HG03095 (cell line): ENCODE measurements around the gene AP4E1.
"Not testable (repeated sequence)": the region's sequence is repeated elsewhere in the genome, so short reads cannot be mapped to it uniquely, and the experiment has no call there.

Experiments
- ATAC-seq: cut with Tn5 transposase; IDR thresholded peaks from one replicate; pipeline ENCODE4 v1.9.1; 2021; ENCODE audit warnings: moderate library complexity; ENCODE audit not compliant: unreplicated experiment

Gene AP4E1

DNA sequence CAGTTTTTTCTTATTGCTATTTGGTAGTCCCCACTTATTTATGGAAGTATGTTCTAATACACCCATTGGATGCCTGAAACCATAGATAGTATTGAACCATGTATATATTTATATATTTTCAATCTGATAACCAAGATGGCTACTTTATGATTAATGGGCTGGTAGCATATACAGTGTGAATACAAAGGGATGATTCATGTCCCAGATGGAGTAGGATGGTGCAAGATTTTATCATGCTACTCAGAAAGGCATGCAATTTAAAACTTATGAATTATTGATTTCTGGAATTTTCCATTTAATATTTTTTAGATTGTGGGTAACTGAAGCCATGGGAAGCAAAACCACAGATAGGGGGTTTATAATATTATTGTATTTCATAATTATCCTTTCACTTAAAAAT is 35.2 kb downstream of the AP4E1 start:
- no peak for ATAC-seq

GRCh38 chr15:50944672-50945071 is 36.2 kb downstream of the AP4E1 start:
- ATAC-seq: no peak

GRCh38 chr15:50945725-50946124 is 37.2 kb downstream of the AP4E1 start:
- ATAC-seq: no peak

GRCh38 chr15:50950745-50951144 is 42.3 kb downstream of the AP4E1 start:
- ATAC-seq: not testable (repeated sequence)

- ATAC-seq: no peak
Measured at GRCh38 chr15:50953302-50953701, 44.8 kb downstream of the AP4E1 start.

GRCh38 chr15:50954837-50955236 is 46.4 kb downstream of the AP4E1 start:
- ATAC-seq: not testable (repeated sequence)

DNA sequence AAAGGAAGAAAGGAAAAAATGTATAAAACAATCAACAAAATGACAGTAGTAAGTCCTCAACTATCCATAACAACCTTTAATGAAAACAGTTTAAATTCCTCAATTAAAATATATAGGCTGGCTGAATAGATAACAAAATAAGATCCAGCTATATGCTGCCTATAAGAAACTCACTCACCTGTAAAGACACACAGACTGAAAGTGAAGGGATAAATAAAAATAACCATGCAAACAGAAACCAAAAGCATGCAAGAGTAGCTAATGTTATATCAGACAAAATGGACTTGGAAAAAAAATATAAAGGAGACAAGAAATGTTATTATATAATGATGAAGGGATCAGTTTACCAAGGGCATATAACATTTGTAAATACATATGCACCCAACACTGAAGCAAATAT is 51.2 kb downstream of the AP4E1 start:
- no peak for ATAC-seq

DNA sequence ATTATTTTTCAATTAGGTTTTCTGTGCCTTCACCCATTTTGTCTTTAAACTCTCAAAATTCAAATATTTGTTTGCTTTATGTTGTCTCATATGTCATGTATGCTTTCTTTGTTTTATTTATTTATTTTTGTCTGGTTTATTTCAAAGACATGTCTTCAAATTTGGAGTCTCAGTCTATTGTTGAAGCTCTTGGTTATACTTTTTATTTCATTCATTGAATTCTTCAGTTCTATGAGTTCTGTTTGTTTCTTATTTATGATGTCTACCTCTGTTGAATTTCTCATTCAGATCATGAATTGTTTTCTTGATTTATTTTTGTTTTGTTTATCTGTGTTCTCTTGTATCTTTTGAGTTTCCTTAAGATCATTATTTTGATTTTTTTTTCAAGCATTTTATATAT is 55.6 kb downstream of the AP4E1 start:
- ATAC-seq: no peak

- no peak for ATAC-seq
Measured at GRCh38 chr15:50968353-50968752, 59.9 kb downstream of the AP4E1 start.

DNA sequence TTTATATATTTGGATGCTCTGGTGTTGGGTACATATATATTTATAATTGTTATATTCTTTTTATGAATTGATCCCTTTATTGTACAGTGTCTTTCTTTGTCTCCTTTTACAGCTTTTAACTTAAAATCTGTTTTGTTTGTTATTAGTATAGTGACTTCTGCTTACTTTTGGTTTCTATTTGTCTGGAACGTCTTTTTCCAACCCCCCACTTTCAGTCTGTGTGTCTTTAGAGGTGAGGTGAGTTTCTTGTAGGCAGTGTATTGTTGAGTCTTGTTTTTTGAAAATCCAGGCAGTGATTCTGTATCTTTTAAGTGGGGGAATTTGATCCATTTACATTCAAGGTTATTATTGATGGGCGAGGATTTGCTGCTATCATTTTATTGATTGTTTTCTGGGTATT is 62.0 kb downstream of the AP4E1 start:
- no peak for ATAC-seq

- ATAC-seq: no peak
Measured at GRCh38 chr15:50971115-50971514, 62.6 kb downstream of the AP4E1 start.

DNA sequence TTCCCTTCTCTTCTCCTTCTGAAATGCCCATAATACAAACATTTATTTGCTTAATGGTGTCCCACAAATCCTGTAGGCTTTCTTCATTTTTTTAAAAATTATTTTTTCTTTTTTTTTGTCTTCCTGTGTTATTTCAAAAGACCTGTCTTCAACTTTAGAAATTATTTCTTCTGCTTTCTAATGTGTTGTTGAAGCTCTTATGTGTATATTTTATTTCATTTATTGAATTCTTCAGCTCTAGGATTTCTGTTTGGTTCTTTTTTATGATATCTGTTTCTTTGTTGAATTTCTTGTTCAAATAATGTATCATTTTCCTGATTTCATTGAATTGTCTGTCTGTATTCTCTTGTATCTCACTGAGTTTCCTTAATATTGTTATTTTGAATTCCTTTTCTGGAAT is 63.1 kb downstream of the AP4E1 start:
- ATAC-seq: no peak

GRCh38 chr15:50973605-50974004 is 65.1 kb downstream of the AP4E1 start:
- ATAC-seq: no peak

GRCh38 chr15:50977162-50977561 is 68.7 kb downstream of the AP4E1 start:
- no peak for ATAC-seq

- no peak for ATAC-seq
Measured at GRCh38 chr15:50978580-50978979, 70.1 kb downstream of the AP4E1 start.

DNA sequence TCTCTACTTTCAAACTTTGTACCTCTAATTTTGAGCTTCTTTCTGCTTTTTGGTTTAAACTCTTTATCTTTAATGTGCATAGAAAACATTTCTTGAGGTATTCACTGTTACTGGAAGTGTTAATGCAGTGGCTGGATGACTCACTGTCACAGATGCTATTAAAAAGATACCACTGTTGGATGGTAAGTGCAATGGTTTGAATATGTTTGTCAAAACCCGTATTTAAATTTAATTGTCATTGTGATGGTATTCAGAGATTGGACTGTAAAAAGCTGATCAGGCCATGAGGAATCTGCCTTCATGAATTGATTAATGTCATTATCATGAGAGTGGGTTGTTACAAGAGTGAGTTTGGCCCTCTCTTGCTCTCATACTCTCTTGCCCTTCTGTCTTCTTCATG is 70.6 kb downstream of the AP4E1 start:
- no peak for ATAC-seq

GRCh38 chr15:50993598-50993997 is 85.1 kb downstream of the AP4E1 start:
- no peak for ATAC-seq

GRCh38 chr15:50996641-50997040 is 88.2 kb downstream of the AP4E1 start:
- ATAC-seq: no peak

DNA sequence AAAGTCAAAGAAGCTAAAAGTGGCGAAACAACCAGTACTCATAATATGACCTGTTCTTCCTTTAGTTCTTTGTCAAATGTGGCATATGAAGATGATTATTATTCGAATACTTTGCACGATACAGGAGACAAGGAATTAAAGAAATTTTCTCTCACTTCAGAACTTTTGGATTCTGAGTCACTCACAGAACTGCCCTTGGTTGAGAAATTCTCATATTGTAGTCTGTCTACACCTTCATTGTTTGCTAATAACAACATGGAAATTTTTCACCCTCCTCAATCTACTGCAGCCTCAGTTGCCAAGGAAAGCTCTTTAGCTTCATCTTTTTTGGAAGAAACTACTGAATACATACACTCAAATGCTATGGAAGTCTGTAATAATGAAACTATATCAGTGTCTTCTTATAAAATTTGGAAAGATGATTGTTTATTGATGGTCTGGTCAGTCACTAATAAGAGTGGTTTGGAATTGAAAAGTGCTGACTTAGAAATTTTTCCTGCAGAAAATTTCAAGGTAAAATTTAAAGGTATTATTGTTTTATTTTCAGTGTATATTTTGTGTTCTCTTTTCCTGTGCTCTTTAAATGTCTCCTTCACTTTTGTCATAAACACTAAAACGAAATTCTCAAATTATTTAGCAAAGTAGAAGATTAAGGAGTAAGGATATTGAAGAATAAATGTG is 89.0 kb downstream of the AP4E1 start:
- ATAC-seq: no peak

GRCh38 chr15:51004103-51004551 is 95.6 kb downstream of the AP4E1 start:
- ATAC-seq: no peak

GRCh38 chr15:51006336-51006985 is 98.0 kb downstream of the AP4E1 start:
- no peak for ATAC-seq

- no peak for ATAC-seq
Measured at GRCh38 chr15:51007131-51007666, 98.7 kb downstream of the AP4E1 start.
